Brain microvascular endothelial cell (primary cell): ENCODE data around the gene CYP2A6.
"Not testable (repeated sequence)": the region's sequence is repeated elsewhere in the genome, so short reads cannot be mapped to it uniquely, and the experiment has no call there.

Experiments used
- DNase-seq: peaks from one replicate; pipeline ENCODE4 v3.0.0-alpha.2; 2020
- H3K27ac ChIP-seq: fragments of 250-450 bp; sonication (Bioruptor Pico); 2 replicates; pipeline ENCODE4 v1.5.1; 2020; ENCODE audit warnings: mild to moderate bottlenecking, moderate library complexity
- H3K27me3 ChIP-seq: fragments of 250-450 bp; sonication (Bioruptor Pico); replicated peaks from 2 replicates; pipeline ENCODE4 v1.5.1; 2020; ENCODE audit warnings: mild to moderate bottlenecking
- H3K36me3 ChIP-seq: fragments of 250-450 bp; sonication (Bioruptor Pico); replicated peaks from 2 replicates; pipeline ENCODE4 v1.5.1; 2020; ENCODE audit warnings: mild to moderate bottlenecking
- H3K4me3 ChIP-seq: 2 replicates; pipeline ENCODE4 v1.5.1; 2011; ENCODE audit warnings: low read depth, mild to moderate bottlenecking, control low read depth, low read length, moderate library complexity
- in situ Hi-C: cut with HindIII; loops from 2 replicates; pipeline ENCODE4 v1.10.0; 2017; ENCODE audit warnings: low sequenced_read_pairs, low pct_ligation_motif_present
- TF ChIP-seq, protein P1 (sequence below): IDR thresholded peaks from 2 replicates; pipeline ENCODE4 v1.5.1; 2011; ENCODE audit warnings: low read depth, mild to moderate bottlenecking, moderate library complexity, low read length, control low read depth, inconsistent platforms; ENCODE audit errors: missing control alignments

The CYP2A6 gene

GRCh38 chr19:40811478-40812341, 38.5 kb downstream of the CYP2A6 start:
- Histone ChIP-seq H3K36me3 (peaks cover 29% of the 10 kb centered on the region), H3K4me3 (peak overlapping the region; percentile 24), H3K27me3 (no peaks in the 10 kb centered on the region), H3K27ac (no peak overlapping the region)
- in situ Hi-C loops = no loop called here
- TF ChIP-seq, protein P1, sequence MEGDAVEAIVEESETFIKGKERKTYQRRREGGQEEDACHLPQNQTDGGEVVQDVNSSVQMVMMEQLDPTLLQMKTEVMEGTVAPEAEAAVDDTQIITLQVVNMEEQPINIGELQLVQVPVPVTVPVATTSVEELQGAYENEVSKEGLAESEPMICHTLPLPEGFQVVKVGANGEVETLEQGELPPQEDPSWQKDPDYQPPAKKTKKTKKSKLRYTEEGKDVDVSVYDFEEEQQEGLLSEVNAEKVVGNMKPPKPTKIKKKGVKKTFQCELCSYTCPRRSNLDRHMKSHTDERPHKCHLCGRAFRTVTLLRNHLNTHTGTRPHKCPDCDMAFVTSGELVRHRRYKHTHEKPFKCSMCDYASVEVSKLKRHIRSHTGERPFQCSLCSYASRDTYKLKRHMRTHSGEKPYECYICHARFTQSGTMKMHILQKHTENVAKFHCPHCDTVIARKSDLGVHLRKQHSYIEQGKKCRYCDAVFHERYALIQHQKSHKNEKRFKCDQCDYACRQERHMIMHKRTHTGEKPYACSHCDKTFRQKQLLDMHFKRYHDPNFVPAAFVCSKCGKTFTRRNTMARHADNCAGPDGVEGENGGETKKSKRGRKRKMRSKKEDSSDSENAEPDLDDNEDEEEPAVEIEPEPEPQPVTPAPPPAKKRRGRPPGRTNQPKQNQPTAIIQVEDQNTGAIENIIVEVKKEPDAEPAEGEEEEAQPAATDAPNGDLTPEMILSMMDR = peak; percentile 18
- no peak for DNase-seq

DNA sequence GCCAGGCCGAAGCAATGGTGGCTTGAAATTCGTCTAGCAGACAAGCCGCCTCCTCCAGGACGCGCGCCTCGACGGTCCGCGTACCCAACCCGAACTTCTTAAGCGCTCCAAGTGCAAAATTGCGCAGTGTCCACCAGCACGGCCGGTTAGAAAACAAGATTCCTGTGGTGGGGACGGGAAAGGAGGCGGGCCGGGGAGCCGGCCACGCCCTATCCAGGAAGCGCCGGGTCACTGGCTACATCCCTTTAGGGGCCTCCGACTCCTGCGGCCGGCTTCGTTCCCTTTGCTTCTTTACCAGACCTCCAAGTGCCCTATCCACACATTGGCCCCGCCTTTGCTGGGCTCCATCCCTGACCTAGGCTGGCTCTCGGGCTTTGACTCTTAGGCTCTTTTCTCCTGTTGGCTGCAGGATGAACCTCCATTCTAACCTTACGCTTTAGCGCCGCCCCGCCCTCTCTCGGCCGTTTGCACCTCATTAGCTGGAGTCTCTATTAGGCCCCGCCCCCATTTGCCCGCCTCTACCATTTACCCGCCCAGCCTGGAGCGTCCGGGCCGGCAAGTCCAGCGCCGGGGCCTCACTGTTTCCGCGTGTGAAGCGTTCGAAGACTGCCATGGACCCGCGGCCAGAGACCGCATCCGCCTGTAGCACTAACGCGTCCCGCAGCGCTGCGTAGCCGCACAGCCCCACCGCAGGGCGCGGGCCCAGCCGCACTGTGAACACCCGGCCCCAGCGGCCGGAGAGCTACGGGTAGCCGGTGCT, 39.4 kb downstream of the CYP2A6 start:
- H3K27me3 ChIP-seq, H3K27ac ChIP-seq, in situ Hi-C loops: not testable (repeated sequence)
- peak; percentile 69 for DNase-seq
- H3K36me3 ChIP-seq = peaks cover 29% of the 10 kb centered on the region
- peak overlapping the region; percentile 54 for H3K4me3 ChIP-seq

- Histone ChIP-seq H3K27me3 (no peaks in the 10 kb centered on the region), H3K27ac (no peak overlapping the region), H3K4me3 (no peak overlapping the region), H3K36me3 (peaks cover 34% of the 10 kb centered on the region)
- TF ChIP-seq, protein P1 = no peak
- DNase-seq = no peak
- in situ Hi-C loops = no loop called here
Observed at GRCh38 chr19:40810160-40810559, 40.1 kb downstream of the CYP2A6 start.

- no peak for DNase-seq
- Histone ChIP-seq H3K4me3 (no peak overlapping the region), H3K27me3 (no peaks in the 10 kb centered on the region), H3K36me3 (peaks cover 37% of the 10 kb centered on the region), H3K27ac (no peak overlapping the region)
- TF ChIP-seq, protein P1 = no peak
- in situ Hi-C loops = no loop called here
Observed at GRCh38 chr19:40809358-40810086, 40.7 kb downstream of the CYP2A6 start.

DNA sequence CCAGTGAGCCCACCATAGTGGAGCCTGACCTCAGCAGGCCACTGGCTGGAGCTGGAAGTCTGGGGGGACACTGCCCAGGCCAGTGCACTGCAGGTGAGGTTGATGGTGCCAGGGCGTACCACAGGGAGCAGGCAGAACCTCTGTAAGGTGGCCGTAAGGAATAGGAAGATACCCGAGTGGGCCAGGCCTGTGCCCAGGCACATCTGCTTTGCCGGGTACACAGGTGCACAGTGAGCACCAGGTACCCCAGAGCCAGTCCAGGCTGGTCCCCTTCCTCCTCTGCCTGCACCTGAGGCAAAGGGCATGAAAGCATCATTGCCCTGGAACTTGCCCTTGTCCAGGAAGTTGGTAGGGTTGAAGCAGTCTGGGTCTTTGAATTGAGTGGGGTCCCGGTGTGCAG, 41.8 kb downstream of the CYP2A6 start:
- Histone ChIP-seq H3K36me3 (peaks cover 43% of the 10 kb centered on the region), H3K27ac (no peak overlapping the region), H3K27me3 (no peaks in the 10 kb centered on the region), H3K4me3 (no peak overlapping the region)
- in situ Hi-C loops = no loop called here
- DNase-seq = no peak
- TF ChIP-seq, protein P1 = no peak

DNA sequence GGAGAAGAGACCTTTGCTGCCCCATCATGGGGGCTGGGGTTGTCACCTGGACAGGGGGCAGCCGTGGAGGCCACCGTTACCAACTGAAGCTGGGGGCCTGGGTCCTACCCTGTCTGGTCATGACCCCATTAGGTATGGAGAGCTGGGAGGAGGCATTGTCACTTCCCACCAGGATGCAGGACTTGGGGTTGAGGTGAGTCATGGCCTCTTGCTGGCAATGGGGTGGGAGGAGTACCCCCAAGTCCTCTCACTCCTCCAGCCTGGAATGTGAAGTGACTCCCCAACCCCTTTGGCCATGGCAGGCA, 42.3 kb downstream of the CYP2A6 start:
- TF ChIP-seq, protein P1 = no peak
- Histone ChIP-seq H3K27ac (no peak overlapping the region), H3K27me3 (no peaks in the 10 kb centered on the region), H3K36me3 (peaks cover 43% of the 10 kb centered on the region), H3K4me3 (no peak overlapping the region)
- DNase-seq = no peak
- in situ Hi-C loops = no loop called here
